ENCODE data around the gene AMIGO1.

- TF ChIP-seq CTCF (IDR thresholded peaks at IDR 0.05 in 2 of 3, conservative IDR thresholded peaks at IDR 0.05 in 1 of 3; ENCODE audit: control insufficient read depth in 2 of 3, extremely low read depth in 1 of 3, insufficient read depth in 1 of 3, low read depth in 3 of 3, low read length in 3 of 3): no peak
- no peak for TF ChIP-seq SMAD1 (IDR thresholded peaks at IDR 0.05; ENCODE audit: low read depth, partially characterized antibody)
Measured at GRCh38 chr1:109504974-109505373, 4.6 kb downstream of the AMIGO1 start.
